Measurements from ENCODE around the gene NOP9. TPM values are rescaled to one million over a fixed set of nuclear protein-coding genes. Genes with fewer than 3 reads are reported as not detected.
A peak's percentile ranks its signal among the peaks of the same experiment; 100 is the strongest.

Gene NOP9
- total RNA-seq, 2 experiments from 2014 or later: 33.5 to 33.6 TPM

GRCh38 chr14:24335461-24336171 lies 36.0 kb downstream of the NOP9 start:
- peaks cover 35% of the 10 kb centered on the region for H3K4me1 Mint-ChIP-seq (ENCODE audit: low read depth)
- H3K9me3 Mint-ChIP-seq: no peaks in the 10 kb centered on the region

GRCh38 chr14:24337144-24337823 lies 37.6 kb downstream of the NOP9 start:
- Mint-ChIP-seq H3K36me3 (ENCODE audit: low read depth) (peaks cover 3% of the 10 kb centered on the region), H3K27me3 (peaks cover 25% of the 10 kb centered on the region), H3K4me3 (no peak overlapping the region), H3K4me1 (ENCODE audit: low read depth) (peaks cover 29% of the 10 kb centered on the region), H3K9me3 (no peaks in the 10 kb centered on the region), H3K27ac (no peak overlapping the region)
- ATAC-seq: no peak
- intact Hi-C loops (cut with micrococcal nuclease): loop anchor here (5.0 kb wide), 1 partner anchor 35 kb away; no protein-coding TSS in a partner anchor
- TF ChIP-seq CTCF (IDR thresholded peaks at IDR 0.05): no peak
- POLR2A ChIA-PET: interaction anchor here (1.0 to 4.8 kb wide), 4 partner anchors 94 to 105 kb away, joined by 3 to 40 read pairs (median 3); partner anchors contain the start of genes CBLN3, KHNYN and SDR39U1
- CTCF ChIA-PET: interaction anchor here (0.7 to 12.7 kb wide), 8 partner anchors 13 to 100 kb away, joined by 3 to 454 read pairs (median 4); partner anchors contain the start of genes CBLN3, CIDEB, KHNYN and LTB4R
- no peak for DNase-seq

More at GRCh38 chr14:24335461-24336171, 36.0 kb downstream of the NOP9 start:
- no peak for ATAC-seq
- Mint-ChIP-seq H3K27me3 (peaks cover 26% of the 10 kb centered on the region), H3K27ac (no peak overlapping the region), H3K4me3 (no peak overlapping the region), H3K36me3 (ENCODE audit: low read depth) (peaks cover 3% of the 10 kb centered on the region)
- no peak for TF ChIP-seq CTCF (IDR thresholded peaks at IDR 0.05)
- ChIA-PET POLR2A (interaction anchor here (0.8 to 8.5 kb wide), 3 partner anchors 10 to 100 kb away, joined by 3 to 82 read pairs (median 3); partner anchors contain the start of genes CBLN3 and KHNYN), CTCF (interaction anchor here (1.0 to 12.7 kb wide), 7 partner anchors 9 to 101 kb away, joined by 3 to 454 read pairs (median 13); partner anchors contain the start of genes CBLN3, CIDEB and KHNYN)
- intact Hi-C loops (cut with micrococcal nuclease): loop anchor here (5.0 kb wide), 1 partner anchor 37 kb away; no protein-coding TSS in a partner anchor
- no peak for DNase-seq

- no peak overlapping the region for H3K4me3 Mint-ChIP-seq
- DNase-seq (no peak), ATAC-seq (no peak)
- POLR2A ChIA-PET: interaction anchor here (0.6 to 4.8 kb wide), 6 partner anchors 91 to 1143 kb away, joined by 3 to 40 read pairs (median 3); partner anchors contain the start of genes CBLN3, KHNYN and SDR39U1
- no peaks in the 10 kb centered on the region for H3K9me3 Mint-ChIP-seq
- CTCF ChIA-PET: interaction anchor here (0.7 to 12.7 kb wide), 7 partner anchors 26 to 99 kb away, joined by 3 to 454 read pairs (median 5); partner anchors contain the start of genes CBLN3, CIDEB, KHNYN and LTB4R
- peaks cover 27% of the 10 kb centered on the region for H3K4me1 Mint-ChIP-seq (ENCODE audit: low read depth)
- H3K36me3 Mint-ChIP-seq (ENCODE audit: low read depth): peaks cover 3% of the 10 kb centered on the region
- TF ChIP-seq CTCF (IDR thresholded peaks at IDR 0.05): no peak
- H3K27ac Mint-ChIP-seq: no peak overlapping the region
- peaks cover 21% of the 10 kb centered on the region for H3K27me3 Mint-ChIP-seq
- intact Hi-C loops (cut with micrococcal nuclease): loop anchor here (5.0 kb wide), 1 partner anchor 35 kb away; no protein-coding TSS in a partner anchor
Observed at GRCh38 chr14:24337824-24338175, 38.1 kb downstream of the NOP9 start.

- Mint-ChIP-seq H3K36me3 (ENCODE audit: low read depth) (peaks cover 3% of the 10 kb centered on the region), H3K27ac (no peak overlapping the region), H3K27me3 (peaks cover 15% of the 10 kb centered on the region), H3K9me3 (no peaks in the 10 kb centered on the region), H3K4me3 (peak overlapping the region; percentile 85), H3K4me1 (ENCODE audit: low read depth) (peaks cover 22% of the 10 kb centered on the region)
- CTCF ChIA-PET: interaction anchor here (1.6 to 12.7 kb wide), 4 partner anchors 28 to 103 kb away, joined by 4 to 454 read pairs (median 32); partner anchors contain the start of genes CBLN3, KHNYN, LTB4R and SDR39U1
- DNase-seq: no peak
- no peak for ATAC-seq
- intact Hi-C loops (cut with micrococcal nuclease): loop anchor here (5.0 kb wide), 1 partner anchor 33 kb away; no protein-coding TSS in a partner anchor
- POLR2A ChIA-PET: interaction anchor here (0.6 to 4.8 kb wide), 5 partner anchors 90 to 677 kb away, joined by 3 to 40 read pairs (median 4); partner anchors contain the start of genes CBLN3, CHMP4A, KHNYN and SDR39U1
- TF ChIP-seq CTCF (IDR thresholded peaks at IDR 0.05): no peak
Observed at GRCh38 chr14:24338843-24339242, 39.2 kb downstream of the NOP9 start.
